GM18868 (cell line): ENCODE data around the gene PRKAR2B.
"Not testable (repeated sequence)": the region's sequence is repeated elsewhere in the genome, so short reads cannot be mapped to it uniquely, and the experiment has no call there.

Experiments
- ATAC-seq: cut with Tn5 transposase; IDR thresholded peaks from one replicate; pipeline ENCODE4 v1.9.1; 2021; ENCODE audit warnings: mild to moderate bottlenecking, moderate library complexity; ENCODE audit not compliant: unreplicated experiment

PRKAR2B gene

GRCh38 chr7:107026166-107026565 lies 18.3 kb upstream of the PRKAR2B start:
- no peak for ATAC-seq

GRCh38 chr7:107027208-107027607 lies 17.3 kb upstream of the PRKAR2B start:
- no peak for ATAC-seq

- ATAC-seq: no peak
These were observed 15.3 kb upstream of the PRKAR2B start for GRCh38 chr7:107029061-107029763.

GRCh38 chr7:107029764-107030286 lies 14.7 kb upstream of the PRKAR2B start:
- no peak for ATAC-seq

DNA sequence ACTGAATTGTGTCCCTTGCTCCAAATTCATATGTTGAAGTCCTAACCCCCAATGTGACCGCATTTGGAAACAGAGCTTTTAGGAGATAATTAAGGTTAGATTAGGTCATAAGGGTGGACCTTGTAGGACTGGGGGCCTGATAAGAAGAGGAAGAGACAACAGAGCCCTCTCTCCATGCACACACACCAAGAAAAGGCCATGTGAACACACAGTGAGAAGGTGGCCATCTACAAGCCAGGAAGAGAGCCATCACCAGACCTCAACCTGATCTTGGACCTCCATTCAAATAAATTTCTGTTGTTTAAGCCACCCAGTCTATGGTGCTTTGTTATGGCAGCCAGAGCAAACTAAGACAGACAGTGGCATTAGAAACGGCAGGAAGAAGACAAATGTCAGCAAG lies 12.5 kb upstream of the PRKAR2B start:
- no peak for ATAC-seq

DNA sequence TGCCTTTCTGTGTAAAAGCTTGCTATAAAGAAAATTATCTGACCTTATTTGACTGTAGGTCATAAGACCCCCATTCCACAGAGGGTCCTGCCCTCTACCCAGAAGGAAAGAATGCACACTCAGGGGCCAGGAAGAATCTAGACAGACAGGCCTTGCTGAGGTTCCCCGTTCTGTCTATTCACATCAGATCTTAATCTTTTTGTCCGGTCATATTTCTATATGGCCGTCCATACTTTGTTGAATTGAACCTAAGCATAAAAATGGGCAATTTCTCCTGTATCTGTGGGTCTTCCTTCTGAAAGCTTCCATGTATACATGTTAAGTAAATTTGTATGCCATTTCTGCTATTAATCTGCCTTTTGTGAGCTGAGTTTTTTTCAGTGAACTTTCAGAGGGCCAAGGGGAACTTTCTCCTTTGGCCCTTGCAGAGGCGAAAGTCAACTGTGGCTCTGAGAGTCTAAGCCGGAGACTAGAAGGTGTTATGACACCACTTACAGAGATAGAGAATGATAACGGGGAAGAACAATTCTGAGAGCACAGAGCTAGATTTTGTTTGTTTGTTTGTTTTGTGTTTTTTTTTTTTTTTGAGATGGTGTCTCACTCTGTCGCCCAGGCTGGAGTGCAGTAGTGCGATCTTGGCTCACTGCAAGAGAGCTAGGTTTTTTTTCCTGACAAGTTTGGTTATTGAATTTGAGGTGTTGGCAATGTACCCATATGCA lies 11.6 kb upstream of the PRKAR2B start:
- no peak for ATAC-seq

DNA sequence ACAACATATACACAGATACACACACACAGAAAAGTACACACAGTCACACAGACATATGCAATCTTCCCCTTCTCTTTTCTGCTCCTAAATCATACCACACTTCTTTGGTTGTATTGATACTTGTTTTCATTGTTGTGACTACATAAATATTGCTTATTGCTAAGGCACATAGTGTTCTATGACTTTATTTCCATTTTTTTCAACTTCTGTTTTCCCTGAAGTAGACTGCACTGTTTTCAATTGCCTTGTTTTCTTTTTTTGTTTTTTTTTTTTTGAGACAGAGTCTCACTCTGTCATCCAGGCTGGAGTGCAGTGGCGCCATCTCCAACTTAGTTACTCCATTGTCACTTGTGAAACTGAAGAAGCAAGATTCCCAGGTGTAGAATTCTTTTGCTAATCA lies 10.0 kb upstream of the PRKAR2B start:
- ATAC-seq: no peak

GRCh38 chr7:107035446-107035845 lies 9.1 kb upstream of the PRKAR2B start:
- ATAC-seq: no peak

GRCh38 chr7:107036535-107036934 lies 8.0 kb upstream of the PRKAR2B start:
- ATAC-seq: no peak

DNA sequence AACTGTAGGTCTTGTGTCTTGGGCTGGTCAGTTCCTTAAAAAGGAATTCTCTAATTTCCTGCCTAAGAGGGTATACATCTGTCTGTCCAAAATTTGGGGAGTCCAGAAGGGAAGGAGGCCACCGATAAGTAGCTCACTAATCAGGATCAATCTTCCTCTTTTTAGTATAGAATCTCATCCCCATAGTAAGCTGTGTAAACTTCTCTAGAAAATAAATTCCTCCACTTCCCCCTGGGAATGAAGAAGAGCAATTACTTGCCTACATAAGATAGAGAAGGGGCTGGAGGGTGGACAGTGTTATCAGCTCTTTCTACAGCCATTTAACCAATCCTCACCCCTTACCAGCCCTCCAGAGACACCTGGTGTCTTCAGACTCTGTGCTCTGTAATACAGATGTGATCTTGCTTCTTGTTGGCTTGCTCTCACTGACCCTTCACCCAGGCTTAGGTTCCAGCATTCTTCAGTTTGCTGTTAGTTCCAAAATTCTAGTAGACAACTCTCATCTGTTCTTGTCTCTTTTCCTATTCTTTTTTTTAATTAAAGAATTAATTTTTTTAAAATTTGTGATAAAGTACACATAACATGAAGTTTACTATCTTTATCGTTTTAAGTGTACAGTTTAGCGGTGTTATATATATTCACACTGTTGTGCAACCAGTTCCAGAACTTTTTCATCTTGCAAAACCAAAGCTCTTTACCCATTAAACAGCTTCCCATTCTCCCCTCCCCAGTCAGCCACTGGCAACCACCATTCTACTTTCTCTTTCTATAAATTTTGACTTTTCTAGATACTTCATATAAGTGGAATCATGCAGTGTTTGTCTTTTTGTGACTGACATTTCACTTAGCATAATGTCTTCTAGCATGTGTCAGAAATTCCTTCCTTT lies 6.5 kb upstream of the PRKAR2B start:
- no peak for ATAC-seq

- no peak for ATAC-seq
These were observed 5.2 kb upstream of the PRKAR2B start for GRCh38 chr7:107039199-107039900.

GRCh38 chr7:107041097-107041496 lies 3.4 kb upstream of the PRKAR2B start:
- no peak for ATAC-seq

- not testable (repeated sequence) for ATAC-seq
These were observed 2.7 kb upstream of the PRKAR2B start for GRCh38 chr7:107041764-107042163.

DNA sequence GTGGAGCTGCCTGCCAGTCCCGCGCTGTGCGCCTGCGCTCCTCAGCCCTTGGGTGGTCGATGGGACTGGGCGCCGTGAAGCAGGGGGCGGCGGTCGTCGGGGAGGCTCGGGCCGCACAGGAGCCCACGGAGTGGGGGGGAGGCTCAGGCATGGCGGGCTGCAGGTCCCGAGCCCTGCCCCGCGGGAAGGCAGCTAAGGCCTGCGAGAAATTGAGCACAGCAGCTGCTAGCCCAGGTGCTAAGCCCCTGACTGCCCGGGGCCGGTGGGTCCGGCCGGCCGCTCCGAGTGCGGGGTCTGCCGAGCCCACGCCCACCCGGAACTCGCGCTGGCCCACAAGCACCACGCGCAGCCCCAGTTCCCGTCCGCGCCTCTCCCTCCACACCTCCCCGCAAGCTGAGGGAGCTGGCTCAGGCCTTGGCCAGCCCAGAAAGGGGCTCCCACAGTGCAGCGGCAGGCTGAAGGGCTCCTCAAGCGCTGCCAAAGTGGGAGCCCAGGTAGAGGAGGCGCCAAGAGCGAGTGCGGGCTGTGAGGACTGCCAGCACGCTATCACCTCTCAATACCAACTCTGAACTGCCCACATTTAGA lies 2.1 kb upstream of the PRKAR2B start:
- ATAC-seq: not testable (repeated sequence)

DNA sequence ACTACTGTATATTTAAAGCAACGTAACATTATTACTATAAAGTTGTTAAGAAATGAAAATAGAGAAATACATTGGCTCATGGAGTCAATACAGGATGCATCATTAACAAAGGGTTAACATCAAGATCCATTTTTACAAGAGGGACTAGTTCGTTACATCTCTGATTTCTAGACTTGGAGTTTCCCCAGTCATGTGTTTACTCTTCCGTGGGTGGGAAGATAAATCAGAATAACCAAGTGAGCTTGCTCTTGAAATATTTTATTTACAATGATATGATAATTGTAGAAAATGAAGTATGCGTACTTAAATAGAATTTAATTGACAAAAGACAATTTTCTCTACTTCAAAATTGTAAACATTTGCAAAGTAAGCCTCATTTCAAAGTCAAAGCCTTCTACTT lies 1.0 kb upstream of the PRKAR2B start:
- no peak for ATAC-seq

DNA sequence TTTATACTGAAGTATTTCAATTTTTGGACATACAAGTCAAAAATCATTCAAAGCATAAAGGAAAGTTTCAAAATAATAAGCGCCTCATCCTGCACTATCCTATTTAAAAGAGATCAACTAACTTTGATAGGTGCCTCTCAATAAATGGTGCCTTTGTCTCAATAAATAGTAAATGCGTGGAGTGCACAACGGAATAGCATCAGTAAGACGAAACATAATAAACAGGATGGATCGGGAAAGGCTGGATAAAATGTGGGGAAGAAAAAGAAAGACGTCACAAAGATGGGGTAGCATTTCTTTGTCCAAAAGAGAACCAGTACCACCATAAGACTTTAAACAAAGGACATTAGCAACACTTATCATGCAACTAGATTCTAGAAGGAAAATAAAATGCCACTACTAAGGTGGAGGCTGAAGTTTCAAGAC lies 571 bp upstream of the PRKAR2B start:
- no peak for ATAC-seq

- no peak for ATAC-seq
These were observed 873 bp downstream of the PRKAR2B start for GRCh38 chr7:107045195-107045960.

- ATAC-seq: no peak
These were observed 1.5 kb downstream of the PRKAR2B start for GRCh38 chr7:107045980-107046379.

DNA sequence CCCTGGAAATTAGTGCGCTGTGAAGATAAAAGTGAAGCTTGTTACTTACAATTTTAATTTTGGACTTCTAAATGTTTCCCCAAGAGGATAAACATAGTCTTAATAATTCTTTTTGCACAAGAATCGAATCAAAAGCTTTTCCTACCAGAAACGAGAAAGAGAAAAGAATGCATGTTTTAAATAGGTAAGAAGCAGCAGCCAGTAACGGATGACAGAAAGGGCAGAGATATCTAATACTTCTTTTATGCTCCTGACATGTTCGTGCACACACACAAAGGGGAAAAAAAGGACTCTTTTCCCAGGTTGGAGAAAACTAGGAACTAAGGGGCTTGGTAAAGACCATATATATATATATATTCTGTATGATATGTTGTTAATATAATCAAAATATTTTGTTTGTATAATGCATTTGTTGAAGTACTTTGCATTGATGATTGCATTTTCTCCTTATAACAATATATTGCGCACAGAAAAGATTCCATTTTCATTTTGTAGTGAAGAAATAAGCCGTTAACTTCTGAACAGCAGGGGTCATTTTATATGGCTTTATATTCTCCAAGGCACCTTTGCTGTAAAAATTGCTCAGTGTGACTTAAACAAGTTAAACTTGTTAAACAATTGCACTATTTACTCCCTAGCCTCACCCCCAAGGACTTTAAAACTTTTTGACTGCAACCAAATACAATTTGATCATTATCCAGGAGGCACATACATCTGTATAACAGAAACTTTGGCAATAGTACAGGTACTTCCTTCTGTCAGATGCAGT lies 2.2 kb downstream of the PRKAR2B start:
- no peak for ATAC-seq
